HL-60/S4 treated with phorbol 12-myristate 13-acetate at 8.2 ng/mL for 4 days and 3 days (cell line): ENCODE data around the gene RPH3AL.

Experiments
- in situ Hi-C: fragments of 300-500 bp; cut with MboI; formaldehyde crosslinking; loops from 2 replicates; pipeline ENCODE4 v1.15.0; 2022; ENCODE audit warnings: low sequenced_read_pairs

The RPH3AL gene, protein sequence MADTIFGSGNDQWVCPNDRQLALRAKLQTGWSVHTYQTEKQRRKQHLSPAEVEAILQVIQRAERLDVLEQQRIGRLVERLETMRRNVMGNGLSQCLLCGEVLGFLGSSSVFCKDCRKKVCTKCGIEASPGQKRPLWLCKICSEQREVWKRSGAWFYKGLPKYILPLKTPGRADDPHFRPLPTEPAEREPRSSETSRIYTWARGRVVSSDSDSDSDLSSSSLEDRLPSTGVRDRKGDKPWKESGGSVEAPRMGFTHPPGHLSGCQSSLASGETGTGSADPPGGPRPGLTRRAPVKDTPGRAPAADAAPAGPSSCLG

DNA sequence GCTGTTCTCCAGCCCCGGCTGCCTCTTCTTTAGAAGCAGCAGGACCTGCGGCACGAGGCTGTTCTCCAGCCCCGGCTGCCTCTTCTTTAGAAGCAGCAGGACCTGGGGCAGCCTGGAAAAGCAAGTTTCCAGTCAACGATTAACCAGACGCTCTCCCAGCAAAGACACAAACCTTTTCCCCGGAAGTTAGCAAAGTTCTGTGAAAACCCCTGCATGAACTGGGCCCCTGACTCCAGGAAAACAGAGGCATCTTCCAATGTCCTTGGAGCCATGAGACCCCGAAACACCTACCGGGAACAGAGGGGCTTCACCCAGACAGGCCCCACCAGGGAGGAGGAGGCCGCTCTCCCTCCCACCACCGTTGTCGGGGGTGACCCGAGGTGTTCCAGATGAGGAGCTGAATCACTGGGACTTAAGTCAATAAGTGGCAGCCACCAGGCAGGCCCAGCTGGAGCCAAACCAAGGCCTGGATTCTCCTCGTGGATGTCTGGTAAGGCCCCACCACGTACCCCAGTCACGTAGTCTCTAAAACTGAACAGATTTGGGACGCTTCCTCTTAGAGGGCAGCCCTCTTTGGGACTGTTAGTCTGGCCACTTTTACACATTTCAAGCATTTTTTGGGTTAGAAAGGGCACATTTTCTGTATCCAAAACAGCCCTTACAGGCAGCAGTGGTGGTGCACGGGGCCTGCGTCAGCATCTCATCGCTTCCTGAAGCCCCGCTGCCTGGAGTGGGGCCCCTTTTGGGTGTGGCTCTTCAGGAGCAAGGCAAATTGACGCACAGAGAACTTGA is at the start of gene RPH3AL:
Gene RPH3AL (minus strand): TSS at position 387 of the 792 bp plus-strand sequence. CDS start 25,264 bp downstream, outside the sequence.
- in situ Hi-C loops, result no loop called here

DNA sequence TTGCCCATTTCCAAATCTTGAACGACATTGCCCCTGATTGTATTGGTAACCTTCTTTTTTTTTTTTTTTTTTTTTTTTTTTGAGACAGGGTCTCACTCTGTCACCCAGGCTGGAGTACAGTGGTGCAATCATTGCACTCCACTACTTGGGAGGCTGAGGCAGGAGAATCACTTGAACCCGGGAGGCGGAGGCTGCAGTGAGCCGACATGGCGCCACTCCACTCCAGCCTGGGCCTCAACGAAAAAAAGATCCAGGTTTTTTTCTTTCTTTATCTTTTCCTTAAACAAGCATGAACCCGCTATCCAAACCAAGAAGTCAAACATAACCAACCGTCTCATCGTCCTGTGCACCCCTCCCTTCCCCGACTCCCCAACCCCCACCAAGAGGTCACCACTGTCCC is 47.6 kb upstream of the RPH3AL start:
- in situ Hi-C loops, result no loop called here

DNA sequence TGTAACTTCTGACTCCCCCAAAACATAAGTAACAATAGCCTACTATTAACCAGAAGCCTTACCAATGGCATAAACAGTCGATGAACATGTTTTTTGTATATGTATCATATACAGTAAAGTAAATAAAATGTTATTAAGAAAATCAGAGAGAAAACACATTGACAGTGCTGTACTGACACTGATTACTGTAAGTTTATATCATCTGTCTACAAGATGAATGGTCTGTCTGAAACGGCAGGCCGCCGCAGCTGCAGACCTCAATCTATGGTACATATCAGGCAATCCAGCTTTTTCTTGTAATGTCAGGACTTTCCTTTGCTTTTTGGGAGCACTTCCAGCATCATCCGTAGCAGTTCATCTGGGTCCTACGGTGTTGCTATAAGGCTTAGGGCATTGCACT is 44.2 kb upstream of the RPH3AL start:
- in situ Hi-C loops, result no loop called here

DNA sequence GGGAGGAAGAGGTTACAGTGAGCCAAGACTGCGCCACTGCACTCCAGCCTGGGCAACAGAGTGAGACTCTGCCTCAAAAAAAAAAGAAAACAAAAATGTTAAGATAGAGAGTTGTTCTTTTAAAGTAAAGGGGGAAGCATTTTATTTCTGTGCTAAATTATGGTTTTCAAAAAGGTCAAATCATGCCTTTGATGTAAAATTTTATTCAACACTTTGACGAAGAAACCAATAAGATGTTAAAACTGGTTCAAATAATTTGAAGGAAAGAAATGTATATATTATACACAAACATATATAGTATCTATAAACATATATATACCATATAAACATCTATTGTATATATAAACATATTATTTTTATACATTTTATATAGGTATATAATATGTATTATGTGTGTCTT is 43.4 kb upstream of the RPH3AL start:
- in situ Hi-C loops, result no loop called here

DNA sequence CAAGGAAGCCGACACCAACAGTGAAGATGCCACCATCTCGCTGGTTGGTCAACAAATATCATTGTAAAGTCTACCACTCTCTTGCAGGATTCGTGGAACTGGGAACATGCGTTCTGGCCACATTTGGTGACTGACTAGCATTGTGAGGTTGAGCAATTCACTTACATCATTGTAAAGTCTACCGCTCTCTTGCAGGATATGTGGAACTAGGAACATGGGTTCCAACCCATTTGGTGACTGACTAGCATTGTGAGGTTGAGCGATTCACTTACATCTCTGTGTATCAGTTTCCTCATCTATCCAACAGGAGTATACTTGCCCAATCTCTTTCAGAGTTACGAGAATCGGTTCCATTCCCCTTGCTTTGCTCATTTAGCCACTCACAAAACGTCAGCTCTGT is 42.6 kb upstream of the RPH3AL start:
- in situ Hi-C loops, result no loop called here

DNA sequence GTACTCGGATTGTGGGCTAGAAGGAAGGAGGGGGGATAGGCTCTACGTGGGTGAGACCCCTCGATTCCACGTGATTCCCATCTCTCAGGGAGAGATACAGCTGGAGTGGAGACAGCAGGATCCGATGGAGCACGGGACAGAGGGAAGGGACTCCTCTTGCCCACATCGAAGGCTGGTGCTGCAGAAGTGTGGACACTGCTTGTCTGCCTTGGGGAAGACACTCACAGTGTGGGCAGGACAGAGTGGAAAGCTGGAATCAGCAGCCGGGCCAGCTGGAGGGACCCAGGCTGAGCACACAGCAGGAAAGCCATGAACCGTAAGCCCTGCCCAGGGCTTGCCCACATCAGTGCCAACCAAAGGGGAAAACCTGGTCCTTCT is 42.1 kb upstream of the RPH3AL start:
- in situ Hi-C loops, result no loop called here

DNA sequence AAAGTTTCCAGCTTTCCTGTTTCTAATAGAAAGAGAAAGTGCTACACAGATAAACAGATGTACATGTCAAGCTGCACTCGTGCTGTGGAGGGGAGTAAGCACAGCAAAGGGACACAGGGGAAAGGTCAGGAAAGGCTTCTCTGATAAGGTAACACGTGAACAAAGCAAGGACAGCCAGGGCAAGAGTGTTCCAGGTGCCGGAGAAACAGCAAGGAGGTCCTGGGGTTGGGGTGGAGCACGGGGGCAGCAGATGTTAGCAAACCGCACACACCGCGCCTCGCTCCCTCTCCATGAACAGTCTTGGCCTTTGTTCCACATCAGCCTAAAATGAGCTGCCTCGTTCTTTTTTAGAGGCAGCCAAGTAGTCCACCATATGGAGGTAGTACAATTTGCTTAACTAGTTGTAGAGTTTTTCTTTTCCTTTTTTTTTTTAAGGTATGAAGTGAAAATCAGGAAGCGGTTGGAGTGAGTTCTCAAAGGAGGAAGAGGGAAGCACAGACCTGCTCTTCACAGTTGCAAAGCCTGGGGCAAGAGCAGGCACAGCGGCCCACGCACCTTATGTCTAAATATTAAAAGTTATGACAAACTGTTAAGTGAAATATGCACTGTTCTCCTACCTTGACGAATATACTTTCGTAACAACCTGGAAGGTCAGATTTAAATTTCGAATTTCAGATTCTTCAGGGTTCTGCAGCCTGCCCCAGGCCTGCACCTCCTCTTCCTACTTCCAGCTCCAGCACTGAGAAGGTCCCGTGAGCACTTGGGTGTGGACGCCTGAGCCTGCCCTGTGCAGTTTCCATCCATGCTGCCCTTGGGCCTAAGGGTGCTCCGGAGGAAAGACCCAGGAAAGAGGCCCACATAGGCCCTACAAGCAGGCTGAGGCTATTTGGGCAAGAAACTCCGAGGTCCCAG is 41.5 kb upstream of the RPH3AL start:
- in situ Hi-C loops, result no loop called here

DNA sequence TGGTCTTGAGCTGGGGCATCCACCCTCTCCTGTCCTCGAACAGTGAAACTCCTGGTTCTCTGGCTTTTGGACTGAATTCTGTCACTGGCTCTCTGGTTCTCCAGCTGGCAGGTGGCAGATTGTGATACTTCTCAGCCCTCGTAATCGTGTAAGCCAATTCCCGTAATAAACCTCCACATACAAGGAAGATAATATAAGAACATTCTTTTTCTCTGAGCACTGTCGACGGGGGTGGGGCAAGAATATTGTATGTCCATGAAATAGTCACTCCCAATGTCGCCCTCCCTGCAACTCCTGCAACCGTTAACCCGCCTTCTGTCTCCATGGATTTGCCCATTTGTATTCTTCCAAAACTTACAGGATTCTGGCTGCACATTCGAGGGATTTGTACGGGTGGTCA is 39.2 kb upstream of the RPH3AL start:
- in situ Hi-C loops, result no loop called here

DNA sequence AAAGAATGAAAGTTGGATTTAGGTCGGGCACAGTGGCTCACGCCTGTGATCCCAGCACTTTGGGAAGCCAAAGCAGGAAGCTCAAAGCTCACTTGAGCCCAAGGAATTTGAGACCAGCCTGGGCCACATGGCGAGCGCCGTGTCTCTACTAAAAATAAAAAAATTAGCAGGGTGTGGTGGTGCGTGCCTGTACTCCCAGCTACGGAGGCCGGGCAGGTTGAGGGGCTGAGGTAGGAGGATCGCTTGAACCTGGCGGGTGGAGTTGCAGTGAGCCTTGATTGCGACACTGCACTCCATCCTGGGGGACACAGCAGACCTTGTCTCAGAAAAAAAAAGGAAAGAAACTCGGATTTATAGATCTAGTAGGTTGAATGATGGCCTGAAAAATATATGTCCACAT is 37.4 kb upstream of the RPH3AL start:
- in situ Hi-C loops, result no loop called here

DNA sequence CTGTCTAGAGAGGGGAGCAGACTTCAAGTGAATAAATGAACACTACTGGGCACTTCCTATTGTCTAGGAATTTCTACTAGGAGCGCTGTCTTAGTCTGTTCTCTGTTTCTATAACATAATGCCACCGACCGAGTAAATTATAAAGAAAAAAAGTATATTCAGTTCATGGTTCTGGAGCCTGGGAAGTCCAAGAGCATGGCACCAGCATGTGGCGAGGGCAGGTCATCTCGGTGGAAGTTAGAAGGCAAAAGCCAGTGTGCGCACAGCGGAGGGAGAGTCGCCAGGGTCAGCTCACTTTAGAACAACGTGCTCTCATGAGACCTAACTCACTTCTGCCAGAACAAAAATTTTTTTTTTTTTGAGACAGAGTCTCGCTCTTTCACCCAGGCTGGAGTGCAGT is 35.5 kb upstream of the RPH3AL start:
- in situ Hi-C loops, result no loop called here

DNA sequence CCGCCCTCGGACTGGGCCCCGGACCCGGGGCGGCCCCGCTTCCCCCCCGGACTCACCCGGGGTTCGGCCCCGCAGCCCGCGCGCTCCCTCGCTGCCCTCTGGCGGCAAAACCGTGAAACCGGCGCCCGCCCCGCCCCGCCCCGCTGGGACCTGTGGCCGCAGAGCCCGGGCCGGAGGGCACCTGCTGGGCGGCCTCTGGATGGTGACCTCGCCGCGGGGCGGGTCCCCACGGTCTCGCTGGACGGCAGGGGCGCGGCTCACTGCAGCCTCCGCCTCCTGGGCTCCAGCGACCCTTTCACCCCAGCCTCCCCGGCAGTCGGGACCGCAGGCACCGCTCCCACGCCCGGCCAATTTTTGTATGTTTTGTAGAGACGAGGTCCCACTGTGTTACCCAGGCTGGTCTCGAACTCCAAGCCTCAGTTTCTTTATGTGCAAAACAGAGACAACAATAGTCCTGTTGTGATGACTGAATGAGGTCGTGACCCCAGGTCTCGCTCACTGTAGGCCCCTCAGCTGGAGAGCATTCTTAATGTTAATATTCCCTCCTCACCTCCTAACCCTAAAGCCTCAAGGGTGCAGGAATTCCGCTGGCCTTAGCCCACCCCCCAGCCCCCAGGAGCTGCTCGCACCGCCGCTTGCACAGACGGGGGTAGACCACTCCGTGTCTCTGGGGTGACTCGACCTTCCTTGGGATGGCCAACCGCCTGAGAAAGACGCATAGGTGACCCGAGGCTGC is 33.7 kb upstream of the RPH3AL start:
- in situ Hi-C loops, result no loop called here

DNA sequence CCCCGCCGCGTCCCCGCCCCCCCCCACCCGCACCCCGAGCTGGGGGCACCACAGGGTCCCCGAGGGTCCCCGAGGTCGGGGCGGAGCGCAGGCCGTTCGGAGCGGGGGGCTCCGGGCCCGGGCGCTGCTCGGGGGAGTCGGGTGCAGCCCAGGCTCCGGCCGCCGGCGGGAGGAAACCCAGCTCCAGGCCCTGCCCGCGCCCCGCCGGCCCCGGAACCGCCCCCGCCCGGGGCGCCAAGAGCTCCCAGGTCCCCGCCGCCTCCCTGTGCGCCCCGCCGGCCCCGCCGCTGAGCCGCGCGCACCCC is 33.2 kb upstream of the RPH3AL start:
- in situ Hi-C loops, result no loop called here

DNA sequence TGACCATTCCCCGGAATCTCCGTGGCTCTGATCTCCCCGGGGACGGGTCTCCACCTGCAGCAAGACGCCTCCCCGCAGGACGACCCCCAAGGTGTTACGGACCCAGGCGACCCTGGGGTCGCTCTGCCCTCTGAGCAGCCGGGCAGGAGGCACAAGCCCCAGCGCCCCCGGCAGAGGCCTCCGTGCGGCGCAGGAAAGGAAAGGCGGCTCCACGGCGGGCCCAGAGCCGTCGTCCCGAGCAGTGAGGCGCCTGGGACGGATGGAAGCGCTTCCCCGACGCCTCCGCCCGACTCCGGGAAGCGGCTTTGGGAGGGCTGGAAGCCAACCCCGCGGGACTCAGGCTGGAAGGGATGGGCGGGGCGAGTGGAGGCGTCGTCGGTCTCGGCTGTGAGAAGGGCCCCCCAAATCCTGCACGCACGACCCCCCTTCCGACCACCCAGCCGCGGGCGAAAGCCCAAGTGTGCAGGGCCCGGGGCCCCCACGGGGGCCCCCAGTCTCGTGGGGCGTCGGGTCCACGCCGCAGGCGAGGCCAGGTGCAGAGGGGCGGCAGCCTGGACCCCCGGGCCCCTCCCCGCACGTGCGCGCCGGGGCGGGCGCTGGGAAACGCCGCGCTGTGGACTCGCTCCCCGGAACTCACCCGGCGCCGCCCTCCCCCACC is 32.7 kb upstream of the RPH3AL start:
- in situ Hi-C loops, result no loop called here

DNA sequence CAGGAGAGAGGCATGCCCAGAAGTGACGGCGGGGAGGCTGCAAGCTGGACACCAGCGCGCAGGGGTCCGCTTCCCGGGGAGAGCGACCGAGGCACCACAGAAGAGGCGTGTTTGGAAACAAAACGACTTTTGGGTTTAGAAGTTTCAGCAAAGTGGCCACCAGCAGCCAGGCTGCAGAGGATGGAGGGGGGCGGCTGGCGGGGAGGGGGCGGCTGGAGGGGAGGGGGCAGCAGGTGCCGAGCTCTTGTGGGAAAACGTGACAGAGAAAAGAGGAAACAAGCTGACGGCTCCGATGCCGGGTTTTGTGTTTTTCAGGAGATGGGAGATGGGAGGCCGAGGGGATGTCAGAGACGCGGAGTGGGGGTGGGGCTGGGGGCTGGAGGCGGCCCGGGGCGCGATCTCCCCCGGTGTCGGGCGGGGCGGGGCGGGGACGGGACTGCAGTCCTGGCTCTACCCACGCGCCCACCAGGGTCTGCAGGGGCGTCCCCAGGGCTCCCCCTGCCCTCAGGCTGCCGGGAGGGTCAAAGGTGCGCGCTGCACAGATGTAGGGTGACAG is 32.1 kb upstream of the RPH3AL start:
- in situ Hi-C loops, result no loop called here

DNA sequence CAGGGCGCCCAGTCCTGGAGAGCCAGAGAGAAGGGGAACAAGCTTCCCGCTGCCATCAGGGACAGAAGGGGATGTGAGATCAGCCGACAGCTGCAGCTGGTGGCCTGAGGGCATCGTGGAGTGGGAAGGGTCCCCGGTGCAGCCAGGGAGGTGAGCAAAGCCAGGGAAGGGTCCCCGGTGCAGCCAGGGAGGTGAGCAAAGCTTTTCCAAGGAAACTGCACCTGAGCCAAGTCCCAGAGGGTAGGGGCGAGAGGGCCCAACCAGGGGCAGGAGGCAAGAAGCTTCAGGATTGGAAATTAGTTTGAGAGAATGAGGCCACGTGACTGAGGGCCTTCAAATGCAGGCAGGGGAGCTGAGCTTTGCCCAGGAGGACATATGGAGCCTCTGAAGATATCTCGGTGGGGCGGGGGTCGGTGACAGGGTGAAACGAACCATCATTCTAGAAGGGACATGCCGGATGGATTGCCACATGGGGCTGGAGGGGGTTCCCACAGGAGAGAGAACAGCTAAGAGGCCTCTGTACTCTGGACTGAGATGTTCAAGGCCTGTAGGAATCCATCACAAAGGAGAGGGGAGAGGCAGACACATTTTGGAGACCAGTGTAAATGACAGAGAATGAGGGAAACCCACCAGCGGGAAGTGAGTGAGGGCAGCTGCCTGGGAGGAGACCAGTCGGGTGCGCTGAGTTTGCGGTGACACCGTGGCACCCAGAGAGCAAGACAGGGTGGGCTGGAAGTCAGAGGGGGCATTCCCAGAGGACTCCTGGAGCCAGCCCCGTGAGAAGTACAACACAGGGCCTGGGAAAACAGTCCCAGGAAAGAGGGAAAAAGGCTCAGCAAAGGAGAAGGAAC is 31.4 kb upstream of the RPH3AL start:
- in situ Hi-C loops, result no loop called here

DNA sequence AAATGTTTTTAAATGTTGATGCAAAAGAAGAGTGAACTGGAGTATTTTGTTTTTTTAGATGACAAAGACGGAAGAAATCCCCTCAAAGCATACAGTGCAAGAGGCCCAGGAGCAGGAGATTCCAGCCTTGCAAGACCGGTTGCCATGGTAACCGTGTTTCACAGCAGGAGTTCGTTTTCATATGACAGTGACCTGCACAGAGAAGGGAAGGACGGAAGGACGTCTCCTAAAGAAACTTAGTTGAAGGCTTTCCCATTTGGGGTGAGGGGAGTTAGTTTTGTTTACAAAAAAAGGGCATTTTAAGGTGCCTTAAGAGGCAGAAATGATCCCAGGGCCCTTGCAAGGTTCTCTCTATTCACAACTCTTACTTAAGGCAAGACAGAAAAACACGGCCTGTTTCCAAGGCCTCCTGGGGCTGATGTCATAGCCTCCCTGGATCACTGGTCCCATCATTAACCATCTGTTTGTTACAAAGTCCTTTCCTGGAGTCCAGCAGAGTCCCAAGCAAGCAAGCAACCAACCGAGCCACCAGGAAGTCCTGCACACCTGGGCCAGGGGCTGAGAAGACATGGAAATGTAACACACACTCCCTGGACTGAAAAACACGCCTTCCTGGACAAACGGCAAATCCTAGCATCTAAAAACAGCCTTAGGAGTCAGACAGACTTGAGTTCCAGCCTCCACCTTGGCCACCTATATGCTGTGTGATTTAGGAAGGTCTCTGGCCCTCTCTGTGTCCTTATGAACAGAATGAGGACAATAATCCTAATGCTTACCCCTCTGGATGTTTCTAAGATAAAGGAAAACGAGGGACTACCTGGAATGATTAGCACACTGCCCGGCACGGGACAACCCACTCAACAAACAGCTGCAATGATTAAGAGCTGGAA is 30.3 kb upstream of the RPH3AL start:
- in situ Hi-C loops, result no loop called here

DNA sequence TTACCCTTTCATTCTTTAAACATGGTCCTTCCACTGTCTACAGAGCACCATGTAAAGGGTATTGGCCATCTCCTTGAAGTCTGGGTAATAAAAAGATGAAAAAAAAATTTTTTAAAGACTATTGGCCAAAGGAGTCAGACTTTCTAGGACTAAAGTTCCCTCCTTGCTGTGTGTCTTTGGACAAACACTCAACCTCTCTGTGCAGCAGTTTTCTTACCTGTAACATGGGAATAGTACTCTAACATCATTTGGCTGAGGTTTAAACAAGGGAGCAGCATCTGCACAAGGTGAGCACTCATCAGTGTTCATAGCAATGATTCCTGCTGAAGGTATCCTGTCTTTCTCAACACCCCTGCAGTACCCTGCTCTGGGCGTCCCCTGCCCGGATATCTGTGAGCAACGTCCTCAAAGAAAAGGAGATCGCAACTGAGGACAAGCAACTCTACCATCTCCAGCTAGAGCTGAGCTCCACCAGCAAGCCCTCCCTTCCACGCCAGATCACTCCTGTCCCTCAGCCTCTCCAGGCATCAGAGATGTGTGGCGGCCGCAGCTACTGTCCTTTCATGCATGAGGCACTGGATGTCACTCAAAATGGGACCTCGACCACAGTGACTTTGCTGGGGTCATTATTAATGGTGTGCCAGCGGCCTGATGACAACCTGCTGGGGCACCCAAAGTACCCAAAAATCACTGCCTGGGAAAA is 29.5 kb upstream of the RPH3AL start:
- in situ Hi-C loops, result no loop called here

DNA sequence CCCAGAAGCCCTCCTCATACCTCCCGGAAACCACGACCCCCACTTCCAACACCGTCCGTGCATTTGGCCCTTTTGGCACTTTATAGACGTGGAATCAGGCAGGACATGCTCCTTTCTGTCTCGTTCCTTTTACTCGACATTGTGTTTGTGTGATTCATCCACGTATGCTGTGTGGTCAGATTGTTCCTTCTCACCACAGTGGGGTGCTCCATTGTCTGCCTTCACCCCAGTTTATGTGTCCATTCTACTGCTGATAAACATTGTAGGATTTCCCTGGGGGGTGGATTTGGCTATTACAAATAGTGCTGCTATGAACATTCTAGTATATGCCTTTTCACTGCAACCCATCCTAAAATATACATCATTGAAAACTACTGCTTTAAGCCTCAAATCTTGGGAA is 28.9 kb upstream of the RPH3AL start:
- in situ Hi-C loops, result no loop called here
